H1 (cell line): ENCODE results near the gene SRCIN1. TPM values are rescaled to one million over a fixed set of nuclear protein-coding genes. Genes with fewer than 3 reads are reported as not detected.

Source experiments
- CTCF ChIA-PET: fragments of 300-600 bp; sonication (Branson Sonifier 250); formaldehyde crosslinking; loops from one replicate; lab custom pipeline; 2021; ENCODE audit not compliant: partially characterized antibody; lab: Charles Lee
- POLR2A ChIA-PET: fragments of 300-600 bp; sonication (Branson Sonifier 250); formaldehyde crosslinking; loops from one replicate; lab custom pipeline; 2021; ENCODE audit warnings: inconsistent platforms; ENCODE audit not compliant: partially characterized antibody; lab: Charles Lee
- DNase-seq, 2 experiments: peaks; one replicate each; pipeline versions ENCODE4 v3.0.0 to v3.0.0-alpha.2; 2010 to 2022; ENCODE audit warnings: low spot score in 2 of 2, low read depth in 1 of 2, mixed read lengths in 1 of 2
- FAIRE-seq: peaks from 2 replicates; lab custom pipeline; 2011; peaks lifted over from hg19 to GRCh38; lab: Jason Lieb, UNC
- H2AFZ ChIP-seq: 2 replicates; pipeline ENCODE4 v1.8.1; 2012; ENCODE audit warnings: low read length, inconsistent platforms
- H2AK5ac ChIP-seq: 2 replicates; pipeline ENCODE4 v1.6.1; 2013; ENCODE audit warnings: low read depth, low read length
- H2BK120ac ChIP-seq: replicated peaks from 2 replicates; pipeline ENCODE3; 2013; ENCODE audit warnings: low read depth, low read length, inconsistent platforms
- H2BK12ac ChIP-seq: 2 replicates; pipeline ENCODE4 v1.6.1; 2013; ENCODE audit warnings: low read depth, low read length
- H2BK15ac ChIP-seq: 2 replicates; pipeline ENCODE4 v1.6.1; 2013; ENCODE audit warnings: low read length
- H2BK20ac ChIP-seq: 2 replicates; pipeline ENCODE4 v1.6.1; 2013; ENCODE audit warnings: low read length
- H2BK5ac ChIP-seq: 2 replicates; pipeline ENCODE4 v1.6.1; 2013; ENCODE audit warnings: low read depth, low read length
- H3K14ac ChIP-seq: 2 replicates; pipeline ENCODE4 v1.6.1; 2013; ENCODE audit warnings: inconsistent platforms; ENCODE audit not compliant: insufficient read length
- H3K18ac ChIP-seq: 2 replicates; pipeline ENCODE4 v1.6.1; 2013; ENCODE audit warnings: low read length; ENCODE audit errors: extremely low read depth
- H3K23ac ChIP-seq: 2 replicates; pipeline ENCODE4 v1.6.1; 2013; ENCODE audit warnings: inconsistent platforms; ENCODE audit not compliant: insufficient read length
- H3K23me2 ChIP-seq: 2 replicates; pipeline ENCODE4 v1.6.1; 2013; ENCODE audit warnings: low read depth, low read length
- H3K27ac ChIP-seq: 2 replicates; pipeline ENCODE4 v1.6.1; 2011; ENCODE audit warnings: low read depth, low read length, inconsistent platforms
- H3K27me3 ChIP-seq, 4 experiments: replicated peaks in 1 of 4; 1 replicate in 1 of 4; 2 replicates in 3 of 4; pipeline versions ENCODE4 v1.6.1 to v1.8.1; 2011 to 2013; ENCODE audit warnings: low read length in 3 of 4, mild to moderate bottlenecking in 3 of 4, inconsistent platforms in 2 of 4, mixed read lengths in 2 of 4, moderate library complexity in 1 of 4; ENCODE audit not compliant: control insufficient read depth in 3 of 4, insufficient read depth in 3 of 4; ENCODE audit errors: extremely low read depth in 1 of 4
- H3K36me3 ChIP-seq, 4 experiments: 2 replicates each; pipeline versions ENCODE4 v1.6.1 to v1.8.1; 2011 to 2013; ENCODE audit warnings: mild to moderate bottlenecking in 4 of 4, low read length in 3 of 4, moderate library complexity in 2 of 4, control low read depth in 1 of 4, inconsistent platforms in 1 of 4; ENCODE audit not compliant: insufficient read depth in 4 of 4, control insufficient read depth in 2 of 4
- H3K4ac ChIP-seq: replicated peaks from 2 replicates; pipeline ENCODE3; 2013; ENCODE audit warnings: low read length, low read depth, mixed read lengths, inconsistent platforms; ENCODE audit not compliant: insufficient read length
- H3K4me1 ChIP-seq, 4 experiments: replicated peaks in 1 of 4; 1 replicate in 1 of 4; 2 replicates in 3 of 4; pipeline versions ENCODE4 v1.6.1 to v1.8.1; 2011 to 2013; ENCODE audit warnings: low read length in 3 of 4, inconsistent platforms in 2 of 4, mixed read lengths in 1 of 4; ENCODE audit not compliant: insufficient read depth in 4 of 4, control insufficient read depth in 3 of 4
- H3K4me2 ChIP-seq, 2 experiments: 2 replicates each; pipeline versions ENCODE4 v1.6.1 to v1.8.1; 2011 to 2013; ENCODE audit warnings: low read depth in 2 of 2, low read length in 2 of 2, control low read depth in 1 of 2, inconsistent platforms in 1 of 2, mild to moderate bottlenecking in 1 of 2; ENCODE audit not compliant: insufficient read depth in 1 of 2
- H3K4me3 ChIP-seq, 4 experiments: fragments of 200-600, 300-600 bp in 1 of 4; sonication (generic), shearing (Covaris generic), sonication (Bioruptor Twin) in 1 of 4; 2 replicates each; pipeline versions ENCODE4 v1.5.1 to v1.8.1; 2011 to 2016; ENCODE audit warnings: low read length in 4 of 4, low read depth in 3 of 4, control low read depth in 2 of 4, inconsistent platforms in 2 of 4, mild to moderate bottlenecking in 2 of 4, mixed read lengths in 1 of 4, moderate library complexity in 1 of 4; ENCODE audit not compliant: insufficient read depth in 2 of 4; ENCODE audit errors: extremely low read depth in 1 of 4
- H3K56ac ChIP-seq: replicated peaks from 2 replicates; pipeline ENCODE3; 2013; ENCODE audit warnings: low read depth, mild to moderate bottlenecking, mixed read lengths, low read length, inconsistent platforms; ENCODE audit not compliant: insufficient read length
- H3K79me1 ChIP-seq: 2 replicates; pipeline ENCODE4 v1.6.1; 2013; ENCODE audit warnings: low read depth, low read length, control low read depth
- H3K79me2 ChIP-seq, 2 experiments: 2 replicates each; pipeline versions ENCODE4 v1.6.1 to v1.8.1; 2012 to 2013; ENCODE audit warnings: low read length in 2 of 2, mild to moderate bottlenecking in 2 of 2, inconsistent platforms in 1 of 2; ENCODE audit not compliant: insufficient read depth in 2 of 2, control insufficient read depth in 1 of 2
- H3K9ac ChIP-seq, 4 experiments: replicated peaks in 1 of 4; 1 replicate in 1 of 4; 2 replicates in 3 of 4; pipeline versions ENCODE4 v1.6.1 to v1.8.1; 2011 to 2013; ENCODE audit warnings: low read depth in 3 of 4, low read length in 3 of 4, control low read depth in 2 of 4, mild to moderate bottlenecking in 2 of 4, moderate library complexity in 2 of 4, inconsistent platforms in 1 of 4; ENCODE audit errors: extremely low read depth in 1 of 4
- H3K9me3 ChIP-seq, 2 experiments: 2 replicates each; pipeline versions ENCODE4 v1.6.1 to v1.8.1; 2012 to 2013; ENCODE audit warnings: mild to moderate bottlenecking in 2 of 2, moderate library complexity in 2 of 2, control low read depth in 1 of 2, inconsistent platforms in 1 of 2, low read depth in 1 of 2, low read length in 1 of 2, mixed read lengths in 1 of 2; ENCODE audit not compliant: insufficient read depth in 2 of 2
- H4K20me1 ChIP-seq, 2 experiments: replicated peaks in 1 of 2; 2 replicates each; pipeline versions ENCODE3 to v1.8.1; 2011 to 2013; ENCODE audit warnings: inconsistent platforms in 2 of 2, low read length in 2 of 2, mild to moderate bottlenecking in 1 of 2; ENCODE audit not compliant: insufficient read depth in 2 of 2, control insufficient read depth in 1 of 2
- H4K5ac ChIP-seq: 2 replicates; pipeline ENCODE4 v1.6.1; 2013; ENCODE audit warnings: low read length, low read depth, mixed read lengths, inconsistent platforms; ENCODE audit not compliant: insufficient read length
- H4K8ac ChIP-seq: 2 replicates; pipeline ENCODE4 v1.8.0; 2013; ENCODE audit warnings: mild to moderate bottlenecking, moderate library complexity, low read length, inconsistent platforms; ENCODE audit not compliant: insufficient read depth; ENCODE audit errors: extremely low read depth
- H4K91ac ChIP-seq: replicated peaks from 2 replicates; pipeline ENCODE3; 2013; ENCODE audit warnings: low read length, mixed read lengths, inconsistent platforms; ENCODE audit not compliant: insufficient read length
- CHD1 ChIP-seq: IDR thresholded peaks from 2 replicates; pipeline ENCODE4 v1.6.1; 2012; ENCODE audit warnings: low read depth, low read length, improper control_type of control experiment
- FOSL1 ChIP-seq: IDR thresholded peaks from 2 replicates; pipeline ENCODE4 v1.6.1; 2011; ENCODE audit warnings: mild to moderate bottlenecking, low read depth, low read length, moderate library complexity; ENCODE audit not compliant: insufficient read depth
- HDAC2 ChIP-seq, 2 experiments: fragments of 300-600 bp in 1 of 2; sonication (generic) in 1 of 2; IDR thresholded peaks; 2 replicates each; pipeline ENCODE4 v1.6.1; 2011 to 2012; ENCODE audit warnings: low read depth in 2 of 2, low read length in 2 of 2, mild to moderate bottlenecking in 2 of 2, moderate library complexity in 2 of 2, borderline replicate concordance in 1 of 2, inconsistent platforms in 1 of 2
- HDAC6 ChIP-seq: IDR thresholded peaks from one replicate; pipeline ENCODE4 v1.7.1; 2012; ENCODE audit warnings: low read depth, mild to moderate bottlenecking, inconsistent platforms, low read length, moderate library complexity
- JUN ChIP-seq: IDR thresholded peaks from 2 replicates; pipeline ENCODE4 v1.6.1; 2011; ENCODE audit warnings: low read depth, mild to moderate bottlenecking, improper control_type of control experiment, low read length
- JUND ChIP-seq: IDR thresholded peaks from 2 replicates; pipeline ENCODE4 v1.6.1; 2011; ENCODE audit warnings: mild to moderate bottlenecking, improper control_type of control experiment, low read length
- RFX5 ChIP-seq: IDR thresholded peaks from 2 replicates; pipeline ENCODE4 v1.6.1; 2011; ENCODE audit warnings: low read depth, low read length, improper control_type of control experiment, borderline replicate concordance
- SP4 ChIP-seq: IDR thresholded peaks from 2 replicates; pipeline ENCODE4 v1.6.1; 2012; ENCODE audit warnings: low read length, inconsistent platforms
- SUZ12 ChIP-seq: fragments of 200-600 bp; sonication (generic); IDR thresholded peaks from 2 replicates; pipeline ENCODE4 v1.6.1; 2012; ENCODE audit warnings: mild to moderate bottlenecking, inconsistent platforms, low read length, moderate library complexity, mixed read lengths
- TAF1 ChIP-seq: IDR thresholded peaks from 2 replicates; pipeline ENCODE4 v1.6.1; 2011; ENCODE audit warnings: mild to moderate bottlenecking, low read depth, low read length
- TCF12 ChIP-seq: IDR thresholded peaks from 2 replicates; pipeline ENCODE4 v1.6.1; 2011; ENCODE audit warnings: low read depth, mild to moderate bottlenecking, low read length
- WGBS, 2 experiments: shearing (Covaris generic) in 1 of 2; methylation state at CpG; one replicate each; pipeline versions ENCODE4 v1.1.6 to v1.1.7; 2013 to 2015; ENCODE audit warnings: low lambda C conversion rate in 2 of 2, mixed read lengths in 2 of 2, inconsistent platforms in 1 of 2, low coverage in 1 of 2, missing lambda C conversion rate in 1 of 2; ENCODE audit not compliant: insufficient replicate concordance in 2 of 2, insufficient coverage in 1 of 2, insufficient read length in 1 of 2; ENCODE audit errors: extremely low coverage in 1 of 2, missing lambda C conversion rate in 1 of 2; 5-methylcytosine and 5-hydroxymethylcytosine counted together
- polyA plus RNA-seq, 7 experiments: library from polyadenylated mRNA; depleted of rRNA in 3 of 7; stranded (reverse) in 5 of 7; unstranded in 2 of 7; fragments of >200 nt in 5 of 7; fragments of 200-250 nt in 2 of 7; gene quantifications; 1 replicate in 5 of 7; 2 replicates in 1 of 7; 4 replicates in 1 of 7; pipeline versions ENCODE4 v1.2.1 to v1.2.3, GENCODE V29; 2011 to 2013; ENCODE audit warnings: missing spikeins in 2 of 7, mixed read lengths in 2 of 7
- total RNA-seq: library from RNA; stranded (reverse); fragmentation: NEBNext Ultra II Directional; extraction: Animal tissue kit (Norgen Biotek cat#: 25700); gene quantifications from 2 replicates; pipeline ENCODE4 v1.2.1, GENCODE V29; 2021

Gene SRCIN1
- total and polyA plus RNA-seq, 2 of the 8 experiments (the other 6 are each of a cell fraction or from before 2014, with no cell fraction given), result 2.8 to 3.8 TPM

GRCh38 chr17:38556239-38556638 is 49.5 kb downstream of the SRCIN1 start:
- Histone ChIP-seq H3K14ac (no peak overlapping the region), H2BK15ac (no peak overlapping the region), H3K18ac (no peak overlapping the region), H3K9me3 (no peaks in the 10 kb centered on the region), H2BK20ac (no peak overlapping the region), H3K4me3 (no peak overlapping the region), H3K27me3 (peaks cover 16 to 34% (median 31%) of the 10 kb centered on the region in 4 experiments), H3K4me1 (peaks cover 4 to 26% (median 21%) of the 10 kb centered on the region in 4 experiments), H3K27ac (no peak overlapping the region), H3K23ac (no peak overlapping the region), H3K79me1 (no peaks in the 10 kb centered on the region)
- CTCF ChIA-PET, result interaction anchor here (0.7 to 38.1 kb wide), 9 partner anchors 9 to 214 kb away, joined by 3 to 914 read pairs (median 7); partner anchors contain the start of gene SRCIN1
- WGBS, 2 experiments, result 91% methylated on average over 6 of the region's 6 CpGs; no CpG with 5 or more reads in 1 of the 2 experiments
- TF ChIP-seq TAF1, result no peak
- no peak for TF ChIP-seq SUZ12
- no peak for TF ChIP-seq TCF12
- TF ChIP-seq HDAC6, result no peak
- TF ChIP-seq FOSL1, result no peak
- no peak for TF ChIP-seq CHD1
- no peak for TF ChIP-seq SP4
- TF ChIP-seq JUN, result no peak
- TF ChIP-seq JUND, result no peak
- no peak for TF ChIP-seq RFX5
- no peak for TF ChIP-seq HDAC2 (IDR thresholded peaks at IDR 0.05; ENCODE audit: borderline replicate concordance in 1 of 2, low read depth in 2 of 2, low read length in 2 of 2)
- TF ChIP-seq, all 59 proteins: peak for 0
- no peak overlapping the region for H3K4ac ChIP-seq
- H3K4me2 ChIP-seq, result no peak overlapping the region
- H2AK5ac ChIP-seq, result no peak overlapping the region
- H2BK5ac ChIP-seq, result no peak overlapping the region
- H4K91ac ChIP-seq, result no peak overlapping the region
- H3K36me3 ChIP-seq, result no peaks in the 10 kb centered on the region
- peaks cover 4 to 17% of the 10 kb centered on the region in 2 experiments for H4K20me1 ChIP-seq
- FAIRE-seq (no peak), DNase-seq (no peak)
- H2BK120ac ChIP-seq, result no peak overlapping the region
- H2AFZ ChIP-seq, result no peak overlapping the region
- no peak overlapping the region for H3K56ac ChIP-seq
- POLR2A ChIA-PET, result interaction anchor here (1.6 kb wide), 1 partner anchor 14 kb away, joined by 4 read pairs; no protein-coding TSS in a partner anchor
- no peak overlapping the region for H2BK12ac ChIP-seq
- H3K9ac ChIP-seq, result no peak overlapping the region
- no peak overlapping the region for H4K5ac ChIP-seq
- H4K8ac ChIP-seq, result no peak overlapping the region
- no peaks in the 10 kb centered on the region for H3K79me2 ChIP-seq
- H3K23me2 ChIP-seq, result peaks cover 9% of the 10 kb centered on the region
